Thyroid gland (tissue), 4 donors: Measurements from ENCODE around the gene TRIM33. TPM values are rescaled to one million over a fixed set of nuclear protein-coding genes. Genes with fewer than 3 reads are reported as not detected.

Experiments used
- DNase-seq, 2 donors: peaks; one replicate each; pipeline ENCODE4 v3.0.0-alpha.2; 2019
- H3K27ac ChIP-seq, 3 donors: fragments of 200-600 bp; sonication (generic); 1 replicate in 2 of 3; 2 replicates in 1 of 3; pipeline ENCODE4 v1.5.1; 2016 to 2019; ENCODE audit warnings: mild to moderate bottlenecking in 1 of 3, moderate library complexity in 1 of 3
- H3K27me3 ChIP-seq: fragments of 200-600 bp; sonication (generic); one replicate; pipeline ENCODE4 v1.5.1; 2019
- H3K36me3 ChIP-seq, 2 donors: fragments of 200-600 bp; sonication (generic); one replicate each; pipeline ENCODE4 v1.5.1; 2016 to 2019
- H3K4me1 ChIP-seq, 2 donors: fragments of 200-600 bp; sonication (generic); one replicate each; pipeline ENCODE4 v1.5.1; 2017 to 2019
- H3K4me3 ChIP-seq, 3 donors: fragments of 200-600 bp; sonication (generic); replicated peaks in 1 of 3; 1 replicate in 2 of 3; 2 replicates in 1 of 3; pipeline ENCODE4 v1.5.1; 2016; ENCODE audit warnings: mild to moderate bottlenecking in 1 of 3
- H3K9me3 ChIP-seq: fragments of 200-600 bp; sonication (generic); one replicate; pipeline ENCODE4 v1.5.1; 2017
- POLR2A ChIP-seq, 2 donors: fragments of 450-650 bp; IDR thresholded peaks; one replicate each; pipeline ENCODE4 v1.6.1; 2017; ENCODE audit warnings: antibody characterized with exemption in 2 of 2, mild to moderate bottlenecking in 2 of 2, moderate library complexity in 1 of 2
- WGBS, 2 donors: methylation state at CpG; one replicate each; pipeline ENCODE4 v1.1.5; 2017; 5-methylcytosine and 5-hydroxymethylcytosine counted together
- intact Hi-C: fragments of 100-400 bp; cut with DNase I; formaldehyde crosslinking; loops from one replicate; pipeline ENCODE4 v1.15.1; 2023
- small RNA-seq: library from RNA; depleted of rRNA; stranded (forward); fragments of <200 nt; gene quantifications from one replicate; pipeline ENCODE3, GENCODE V24; 2016
- total RNA-seq, 4 donors: library from RNA; depleted of rRNA; stranded (reverse); fragments of >200 nt; gene quantifications; one replicate each; pipeline ENCODE4 v1.2.3, GENCODE V29; 2016
- TF ChIP-seq, protein P1 (sequence below), 6 experiments: fragments of 200-600 bp in 3 of 6; fragments of 450-650 bp in 3 of 6; sonication (generic) in 3 of 6; IDR thresholded peaks; one replicate each; pipeline ENCODE4 v1.5.1; 2016 to 2019; ENCODE audit warnings: antibody characterized with exemption in 6 of 6, mild to moderate bottlenecking in 2 of 6, inconsistent platforms in 1 of 6, moderate library complexity in 1 of 6

The TRIM33 gene
- total RNA-seq, 4 donors from 2014 or later, result 53.9 to 112 (median 58.0) TPM

- H3K27me3 ChIP-seq, result no peaks in the 10 kb centered on the region
- H3K27ac ChIP-seq, result no peak overlapping the region
- H3K36me3 ChIP-seq, result no peaks in the 10 kb centered on the region
- H3K4me1 ChIP-seq, result peaks cover 3 to 17% of the 10 kb centered on the region in 2 donors
- intact Hi-C loops, result loop anchor here (10.0 kb wide), 1 partner anchor 440 kb away; the partner anchor contains the start of gene SIKE1
- H3K4me3 ChIP-seq, result no peak overlapping the region
- H3K9me3 ChIP-seq, result no peaks in the 10 kb centered on the region
- no peak for DNase-seq
- WGBS, 2 donors, result 96% methylated on average over 4 of the region's 4 CpGs
- TF ChIP-seq POLR2A (IDR thresholded peaks at IDR 0.05), result no peak
- TF ChIP-seq, protein P1, sequence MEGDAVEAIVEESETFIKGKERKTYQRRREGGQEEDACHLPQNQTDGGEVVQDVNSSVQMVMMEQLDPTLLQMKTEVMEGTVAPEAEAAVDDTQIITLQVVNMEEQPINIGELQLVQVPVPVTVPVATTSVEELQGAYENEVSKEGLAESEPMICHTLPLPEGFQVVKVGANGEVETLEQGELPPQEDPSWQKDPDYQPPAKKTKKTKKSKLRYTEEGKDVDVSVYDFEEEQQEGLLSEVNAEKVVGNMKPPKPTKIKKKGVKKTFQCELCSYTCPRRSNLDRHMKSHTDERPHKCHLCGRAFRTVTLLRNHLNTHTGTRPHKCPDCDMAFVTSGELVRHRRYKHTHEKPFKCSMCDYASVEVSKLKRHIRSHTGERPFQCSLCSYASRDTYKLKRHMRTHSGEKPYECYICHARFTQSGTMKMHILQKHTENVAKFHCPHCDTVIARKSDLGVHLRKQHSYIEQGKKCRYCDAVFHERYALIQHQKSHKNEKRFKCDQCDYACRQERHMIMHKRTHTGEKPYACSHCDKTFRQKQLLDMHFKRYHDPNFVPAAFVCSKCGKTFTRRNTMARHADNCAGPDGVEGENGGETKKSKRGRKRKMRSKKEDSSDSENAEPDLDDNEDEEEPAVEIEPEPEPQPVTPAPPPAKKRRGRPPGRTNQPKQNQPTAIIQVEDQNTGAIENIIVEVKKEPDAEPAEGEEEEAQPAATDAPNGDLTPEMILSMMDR (IDR thresholded peaks at IDR 0.05), result no peak
Measured at GRCh38 chr1:114344656-114345055, 166.3 kb downstream of the TRIM33 start.

Small RNAs within 50 kb of the gene (small RNA-seq; reads per million reads assigned to genes)
- gene RF00019, result not detected

Other genes with a start within 250 kb of the TRIM33 start
- 10 to 100 TPM; 30.8 to 52.5 (median 46.9) TPM for gene BCAS2, start 70.4 kb upstream of the TRIM33 start, total RNA-seq
- gene DENND2C, start 158.8 kb upstream of the TRIM33 start, total RNA-seq, result 1 to 10 TPM; 2.6 to 3.9 (median 3.8) TPM
- gene AMPD1, start 184.3 kb upstream of the TRIM33 start, total RNA-seq, result not detected
- gene NRAS, start 205.6 kb upstream of the TRIM33 start, total RNA-seq, result 10 to 100 TPM; 27.6 to 39.0 (median 31.0) TPM
- gene CSDE1, start 246.8 kb upstream of the TRIM33 start, total RNA-seq, result 1,000 to 10,000 TPM in 1 of 4 donors, 100 to 1,000 TPM in 3; 548 to 1,437 (median 734) TPM